ENCODE results near the gene SCLT1. TPM values are rescaled to one million over a fixed set of nuclear protein-coding genes. Genes with fewer than 3 reads are reported as not detected.
A peak's percentile ranks its signal among the peaks of the same experiment; 100 is the strongest.

Gene SCLT1
- total RNA-seq, 4 donors from 2014 or later, result 5.2 to 26.0 (median 9.0) TPM

DNA sequence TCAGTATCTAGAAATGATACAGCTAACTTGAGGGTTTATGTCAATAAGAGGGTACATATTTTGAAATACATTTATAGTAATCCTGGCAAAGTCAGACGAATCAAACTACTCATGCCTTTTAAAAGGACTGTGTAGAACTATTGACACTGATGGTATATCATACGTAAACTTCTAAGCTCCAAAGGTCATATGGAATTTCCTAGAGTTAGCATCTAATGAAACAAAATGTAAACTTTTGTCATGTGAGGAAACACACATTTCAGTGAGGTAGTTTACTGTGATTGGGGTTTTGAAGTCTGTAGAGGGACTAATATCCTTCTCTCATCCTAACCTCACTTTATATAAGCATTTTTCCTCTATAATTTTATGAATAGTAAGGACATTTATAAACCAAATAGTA, 138.4 kb downstream of the SCLT1 start:
- Histone ChIP-seq H3K27me3 (no peaks in the 10 kb centered on the region), H3K36me3 (peaks cover 0 to 3% of the 10 kb centered on the region in 2 donors), H3K4me3 (no peak overlapping the region), H3K4me1 (no peaks in the 10 kb centered on the region), H3K9me3 (no peaks in the 10 kb centered on the region), H3K27ac (no peak overlapping the region)
- no peak for ATAC-seq
- WGBS, 2 donors (ENCODE audit: low coverage in 1 of 2), result 67 to 69% methylated on average over 2 of the region's 2 CpGs
- TF ChIP-seq POLR2AphosphoS5 (IDR thresholded peaks at IDR 0.05), result no peak

DNA sequence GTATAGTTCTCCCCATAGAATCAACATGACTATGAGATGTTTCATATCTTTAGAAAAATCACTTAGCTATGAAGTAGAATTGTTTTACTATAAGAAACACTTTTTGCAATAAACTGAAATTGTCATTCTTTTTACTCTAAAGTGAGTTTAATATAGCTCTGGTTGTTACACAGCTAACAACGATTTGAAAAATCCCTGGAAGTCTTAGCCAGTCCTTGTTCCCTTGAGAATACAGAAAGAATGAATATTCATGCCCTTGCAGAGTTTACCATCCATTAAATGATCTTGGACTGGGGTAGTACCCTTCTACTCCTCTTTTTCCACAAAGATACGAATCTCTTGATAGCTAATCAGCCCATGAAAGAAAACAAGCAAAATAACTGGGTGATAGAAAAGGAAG, 142.0 kb downstream of the SCLT1 start:
- no peaks in the 10 kb centered on the region for H3K27me3 ChIP-seq
- no peak for ATAC-seq
- WGBS, 2 donors (ENCODE audit: low coverage in 1 of 2), result 53 to 68% methylated on average over 2 of the region's 2 CpGs
- no peaks in the 10 kb centered on the region for H3K4me1 ChIP-seq
- H3K9me3 ChIP-seq, result no peaks in the 10 kb centered on the region
- no peak overlapping the region for H3K4me3 ChIP-seq
- peaks cover 0 to 8% of the 10 kb centered on the region in 2 donors for H3K36me3 ChIP-seq
- TF ChIP-seq EP300 (IDR thresholded peaks at IDR 0.05) (no peak), POLR2AphosphoS5 (IDR thresholded peaks at IDR 0.05) (no peak), POLR2A (IDR thresholded peaks at IDR 0.05) (no peak)
- TF ChIP-seq, protein P1, sequence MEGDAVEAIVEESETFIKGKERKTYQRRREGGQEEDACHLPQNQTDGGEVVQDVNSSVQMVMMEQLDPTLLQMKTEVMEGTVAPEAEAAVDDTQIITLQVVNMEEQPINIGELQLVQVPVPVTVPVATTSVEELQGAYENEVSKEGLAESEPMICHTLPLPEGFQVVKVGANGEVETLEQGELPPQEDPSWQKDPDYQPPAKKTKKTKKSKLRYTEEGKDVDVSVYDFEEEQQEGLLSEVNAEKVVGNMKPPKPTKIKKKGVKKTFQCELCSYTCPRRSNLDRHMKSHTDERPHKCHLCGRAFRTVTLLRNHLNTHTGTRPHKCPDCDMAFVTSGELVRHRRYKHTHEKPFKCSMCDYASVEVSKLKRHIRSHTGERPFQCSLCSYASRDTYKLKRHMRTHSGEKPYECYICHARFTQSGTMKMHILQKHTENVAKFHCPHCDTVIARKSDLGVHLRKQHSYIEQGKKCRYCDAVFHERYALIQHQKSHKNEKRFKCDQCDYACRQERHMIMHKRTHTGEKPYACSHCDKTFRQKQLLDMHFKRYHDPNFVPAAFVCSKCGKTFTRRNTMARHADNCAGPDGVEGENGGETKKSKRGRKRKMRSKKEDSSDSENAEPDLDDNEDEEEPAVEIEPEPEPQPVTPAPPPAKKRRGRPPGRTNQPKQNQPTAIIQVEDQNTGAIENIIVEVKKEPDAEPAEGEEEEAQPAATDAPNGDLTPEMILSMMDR (IDR thresholded peaks at IDR 0.05), result no peak
- no peak overlapping the region for H3K27ac ChIP-seq

DNA sequence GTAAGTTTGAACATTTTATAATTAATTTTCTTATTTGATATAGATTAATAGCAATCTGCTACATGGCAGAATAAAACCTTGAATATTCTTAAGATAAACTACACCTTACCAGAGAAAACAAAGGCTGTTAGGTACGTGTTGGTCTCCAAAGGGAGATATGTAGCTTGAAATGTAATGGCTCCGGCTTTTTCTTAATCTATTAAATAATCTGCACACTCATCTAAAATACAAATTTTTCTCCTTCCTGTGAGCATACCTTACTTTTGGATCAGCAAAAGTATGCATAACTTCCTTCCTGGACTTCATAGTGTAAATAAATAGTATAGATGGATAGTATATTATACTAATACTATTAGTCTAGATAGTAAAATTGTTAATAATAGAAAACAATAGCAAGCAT, 142.5 kb downstream of the SCLT1 start:
- no peak for ATAC-seq
- Histone ChIP-seq H3K9me3 (no peaks in the 10 kb centered on the region), H3K4me1 (no peaks in the 10 kb centered on the region), H3K36me3 (peaks cover 0 to 8% of the 10 kb centered on the region in 2 donors), H3K27ac (no peak overlapping the region), H3K27me3 (no peaks in the 10 kb centered on the region), H3K4me3 (no peak overlapping the region)
- 97 to 100% methylated on average over 2 of the region's 2 CpGs for WGBS, 2 donors (ENCODE audit: low coverage in 1 of 2)
- TF ChIP-seq, protein P1 (IDR thresholded peaks at IDR 0.05), result no peak
- TF ChIP-seq EP300 (IDR thresholded peaks at IDR 0.05) (no peak), POLR2A (IDR thresholded peaks at IDR 0.05) (no peak), POLR2AphosphoS5 (IDR thresholded peaks at IDR 0.05) (no peak)

DNA sequence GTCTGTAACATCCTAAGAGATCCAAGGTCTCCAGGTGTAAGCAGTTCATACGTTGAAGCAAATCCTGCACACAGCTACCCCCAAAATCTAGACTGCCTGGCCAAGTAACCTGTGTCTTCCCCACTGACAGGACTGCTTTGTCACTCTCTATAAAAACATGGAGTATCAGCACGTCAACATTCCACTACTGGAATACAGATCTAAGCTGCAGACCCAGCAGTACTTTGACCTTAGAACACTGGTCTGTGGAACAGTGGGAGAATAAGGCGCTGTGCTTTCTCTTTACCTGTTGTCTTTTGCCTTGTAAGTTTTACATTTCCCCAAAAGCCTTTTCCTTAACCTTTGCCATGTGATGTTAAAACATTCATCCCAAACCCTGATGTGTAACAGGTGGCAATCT, 146.4 kb downstream of the SCLT1 start:
- no peak for ATAC-seq
- no peak overlapping the region for H3K4me3 ChIP-seq
- 100% methylated on average over 3 of the region's 3 CpGs; no CpG with 5 or more reads in 1 of the 2 donors for WGBS, 2 donors (ENCODE audit: low coverage in 1 of 2)

DNA sequence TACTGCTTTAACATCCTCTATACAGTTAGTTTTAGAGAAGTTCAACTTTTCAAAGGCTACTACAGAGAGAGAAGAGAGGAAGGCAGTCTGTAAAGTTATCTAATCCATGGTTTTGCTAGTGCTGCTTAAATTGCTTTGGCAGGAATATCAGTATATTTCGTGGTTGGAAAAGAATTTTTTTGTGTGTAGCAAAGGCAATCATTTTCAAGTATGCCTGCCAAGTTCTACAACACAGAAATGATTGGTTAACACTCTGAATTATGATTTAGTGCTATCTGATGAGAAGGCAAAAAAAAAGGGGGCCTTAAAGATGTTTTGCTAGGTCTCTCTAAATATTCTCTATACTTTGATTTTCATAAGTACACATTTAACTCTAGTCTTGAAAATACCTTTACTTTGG, 150.7 kb downstream of the SCLT1 start:
- Histone ChIP-seq H3K36me3 (peaks cover 0 to 18% of the 10 kb centered on the region in 2 donors), H3K27ac (peak overlapping the region in 2 of 4 donors; percentile 5 to 32), H3K4me1 (peaks cover 0 to 10% (median 0%) of the 10 kb centered on the region in 3 donors), H3K4me3 (no peak overlapping the region), H3K9me3 (no peaks in the 10 kb centered on the region), H3K27me3 (no peaks in the 10 kb centered on the region)
- 11 to 20% methylated on average over 1 of the region's 1 CpG for WGBS, 2 donors (ENCODE audit: low coverage in 1 of 2)
- no peak for ATAC-seq
- no peak for TF ChIP-seq POLR2AphosphoS5 (IDR thresholded peaks at IDR 0.05)
- TF ChIP-seq, protein P1 (IDR thresholded peaks at IDR 0.05), result no peak

More for the DNA sequence above, 146.4 kb downstream of the SCLT1 start:
- Histone ChIP-seq H3K9me3 (no peaks in the 10 kb centered on the region), H3K27me3 (no peaks in the 10 kb centered on the region), H3K27ac (no peak overlapping the region), H3K4me1 (peaks cover 0 to 10% (median 0%) of the 10 kb centered on the region in 3 donors), H3K36me3 (peaks cover 0 to 14% of the 10 kb centered on the region in 2 donors)
- TF ChIP-seq POLR2AphosphoS5 (IDR thresholded peaks at IDR 0.05), result no peak
- TF ChIP-seq, protein P1 (IDR thresholded peaks at IDR 0.05), result no peak
- no peak for TF ChIP-seq EP300 (IDR thresholded peaks at IDR 0.05)

All from gastroesophageal sphincter (tissue), 4 donors.